Measurements from ENCODE around the gene REL.
"Not testable (repeated sequence)": the region's sequence is repeated elsewhere in the genome, so short reads cannot be mapped to it uniquely, and the experiment has no call there.

The REL gene

DNA sequence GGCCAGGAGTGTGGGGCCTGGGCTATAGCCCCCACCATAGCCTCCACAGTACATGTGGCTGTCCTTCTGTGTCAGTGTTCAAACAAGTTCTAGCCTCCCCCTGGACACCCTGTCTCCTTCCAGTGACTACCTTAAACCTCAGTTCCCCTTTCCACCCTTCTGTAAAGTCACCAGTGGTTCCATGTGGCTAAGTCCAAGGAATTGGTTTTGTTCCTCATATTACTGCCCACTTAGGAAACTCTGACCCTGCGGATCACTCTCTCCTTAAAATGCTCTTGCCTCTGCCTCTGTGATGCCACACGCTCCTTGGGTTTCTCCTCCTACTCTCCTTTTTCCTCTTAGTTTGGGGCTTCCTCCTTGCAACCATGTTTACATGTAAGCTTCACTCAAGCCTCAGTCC lies 27.8 kb upstream of the REL start:
- DNase-seq (ENCODE audit: low read depth): no peak
- no peak overlapping the region for H3K4me3 ChIP-seq (ENCODE audit: low read length)
- TF ChIP-seq, protein P1, sequence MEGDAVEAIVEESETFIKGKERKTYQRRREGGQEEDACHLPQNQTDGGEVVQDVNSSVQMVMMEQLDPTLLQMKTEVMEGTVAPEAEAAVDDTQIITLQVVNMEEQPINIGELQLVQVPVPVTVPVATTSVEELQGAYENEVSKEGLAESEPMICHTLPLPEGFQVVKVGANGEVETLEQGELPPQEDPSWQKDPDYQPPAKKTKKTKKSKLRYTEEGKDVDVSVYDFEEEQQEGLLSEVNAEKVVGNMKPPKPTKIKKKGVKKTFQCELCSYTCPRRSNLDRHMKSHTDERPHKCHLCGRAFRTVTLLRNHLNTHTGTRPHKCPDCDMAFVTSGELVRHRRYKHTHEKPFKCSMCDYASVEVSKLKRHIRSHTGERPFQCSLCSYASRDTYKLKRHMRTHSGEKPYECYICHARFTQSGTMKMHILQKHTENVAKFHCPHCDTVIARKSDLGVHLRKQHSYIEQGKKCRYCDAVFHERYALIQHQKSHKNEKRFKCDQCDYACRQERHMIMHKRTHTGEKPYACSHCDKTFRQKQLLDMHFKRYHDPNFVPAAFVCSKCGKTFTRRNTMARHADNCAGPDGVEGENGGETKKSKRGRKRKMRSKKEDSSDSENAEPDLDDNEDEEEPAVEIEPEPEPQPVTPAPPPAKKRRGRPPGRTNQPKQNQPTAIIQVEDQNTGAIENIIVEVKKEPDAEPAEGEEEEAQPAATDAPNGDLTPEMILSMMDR (conservative IDR thresholded peaks at IDR 0.05; ENCODE audit: low read length): no peak

DNA sequence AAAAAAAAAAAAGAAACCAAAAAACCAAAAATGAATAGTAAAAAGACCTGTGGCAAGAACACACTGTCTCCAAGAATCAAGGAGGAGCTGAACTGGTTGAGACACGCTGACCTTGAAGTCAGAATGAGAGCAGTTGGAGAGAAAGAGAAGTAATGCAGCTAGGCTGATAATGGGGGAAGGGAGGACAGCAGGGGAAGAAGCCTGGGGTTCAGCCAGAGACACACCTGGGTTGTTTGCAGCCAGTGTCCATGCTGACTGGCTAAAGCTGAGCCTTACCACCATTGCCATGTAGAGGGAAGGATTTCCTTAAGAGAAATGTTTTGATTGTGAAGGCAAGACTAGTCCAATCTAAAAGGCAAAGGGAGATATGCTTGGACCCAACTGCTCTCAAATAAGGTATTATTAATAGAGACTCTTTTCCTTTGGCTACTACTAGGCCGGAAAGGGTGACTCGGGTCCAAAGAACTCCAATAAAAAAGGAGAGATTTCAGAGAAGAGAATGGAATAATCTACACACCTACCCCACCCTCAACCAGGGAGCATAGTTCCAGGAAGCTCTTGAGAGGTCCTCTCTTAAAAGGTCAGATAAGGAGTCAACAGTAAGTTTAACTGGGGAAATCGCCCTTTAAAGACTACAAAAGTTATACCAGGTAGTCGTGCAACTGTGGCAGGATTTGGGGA lies 25.2 kb upstream of the REL start:
- TF ChIP-seq, protein P1 (conservative IDR thresholded peaks at IDR 0.05; ENCODE audit: low read length): no peak
- no peak overlapping the region for H3K4me3 ChIP-seq (ENCODE audit: low read length)
- no peak for DNase-seq (ENCODE audit: low read depth)

DNA sequence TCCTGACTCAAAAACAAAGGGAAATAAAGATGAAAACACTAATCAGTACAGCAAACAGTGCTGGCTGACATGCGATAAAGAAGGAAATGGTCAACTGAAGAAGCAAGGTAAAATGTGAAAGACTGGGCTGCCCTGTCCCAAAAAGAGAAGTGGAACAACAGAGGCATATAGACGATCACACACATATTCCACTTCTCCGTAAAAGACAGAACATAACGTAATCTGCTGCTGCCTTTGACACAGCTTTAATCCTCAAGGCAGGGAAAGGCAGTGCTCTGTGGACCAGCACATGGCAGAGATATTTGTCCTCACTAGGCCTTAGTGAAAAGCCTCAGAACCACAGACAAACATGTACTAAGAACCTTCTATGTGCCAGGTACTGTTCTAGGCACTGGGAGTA lies 24.3 kb upstream of the REL start:
- TF ChIP-seq, protein P1 (conservative IDR thresholded peaks at IDR 0.05; ENCODE audit: low read length): no peak
- no peak overlapping the region for H3K4me3 ChIP-seq (ENCODE audit: low read length)

DNA sequence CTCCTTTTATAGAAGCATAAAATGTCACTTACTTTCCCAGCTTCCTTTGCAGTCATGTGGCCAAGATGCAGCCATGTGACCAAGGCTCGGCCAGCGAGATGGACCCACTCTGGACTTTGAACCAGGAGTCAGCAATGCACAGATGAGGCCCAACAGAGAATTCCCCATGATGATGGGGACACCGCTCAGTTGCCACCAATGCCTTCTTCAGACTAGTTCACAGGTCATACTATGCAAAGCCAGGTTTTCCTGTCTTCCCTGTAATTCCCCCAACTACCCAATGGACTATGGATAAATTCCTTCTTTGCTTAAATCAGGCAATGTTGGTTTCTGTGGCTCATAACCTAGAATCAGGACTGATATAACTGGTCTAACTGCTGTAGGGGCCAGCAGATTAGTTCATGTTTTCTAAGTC lies 22.5 kb upstream of the REL start:
- TF ChIP-seq, protein P1 (conservative IDR thresholded peaks at IDR 0.05; ENCODE audit: low read length): no peak
- DNase-seq (ENCODE audit: low read depth): no peak
- no peak overlapping the region for H3K4me3 ChIP-seq (ENCODE audit: low read length)

More for the DNA sequence above, 24.3 kb upstream of the REL start:
- no peak for DNase-seq (ENCODE audit: low read depth)

DNA sequence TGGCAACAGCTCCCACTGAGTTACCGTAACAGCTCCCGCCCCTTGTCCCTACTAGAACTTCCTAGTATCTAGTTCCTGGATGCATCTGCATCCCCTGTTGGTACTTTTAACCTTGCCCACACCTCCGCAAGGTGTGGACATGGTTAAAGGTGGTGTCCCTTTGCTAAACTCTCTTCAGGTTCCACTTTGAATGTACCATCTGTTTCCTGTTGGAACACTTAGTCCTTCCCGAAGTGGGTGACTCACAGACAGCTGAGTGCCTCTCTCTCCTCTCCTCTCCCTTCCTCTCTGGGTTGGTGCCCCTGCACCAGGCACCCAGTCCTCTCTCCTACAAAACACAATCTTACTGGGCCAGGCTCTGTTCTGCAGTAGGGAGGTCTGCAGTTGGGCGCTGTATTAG lies 19.6 kb upstream of the REL start:
- TF ChIP-seq, protein P1 (conservative IDR thresholded peaks at IDR 0.05; ENCODE audit: low read length): no peak
- no peak for DNase-seq (ENCODE audit: low read depth)
- no peak overlapping the region for H3K4me3 ChIP-seq (ENCODE audit: low read length)

DNA sequence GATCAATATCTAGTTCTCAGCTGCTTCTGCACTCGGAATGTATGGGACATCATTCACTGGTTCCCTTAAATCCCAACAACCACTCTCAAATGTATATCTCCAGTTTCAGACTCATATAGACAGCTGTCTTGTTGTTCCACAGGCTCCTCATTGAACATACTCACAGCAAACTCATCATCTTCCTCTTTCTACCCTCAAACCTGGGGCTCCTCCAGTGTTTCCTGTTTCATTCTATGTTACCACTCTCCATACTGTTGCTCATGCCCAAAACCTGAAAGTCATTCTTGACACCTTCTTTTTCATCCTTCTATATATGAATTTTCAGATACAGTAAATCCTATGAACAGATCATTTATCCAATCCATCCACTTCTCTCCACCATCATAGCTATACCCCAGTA lies 18.7 kb upstream of the REL start:
- DNase-seq (ENCODE audit: low read depth): no peak
- H3K4me3 ChIP-seq (ENCODE audit: low read length): no peak overlapping the region
- TF ChIP-seq, protein P1 (conservative IDR thresholded peaks at IDR 0.05; ENCODE audit: low read length): no peak

DNA sequence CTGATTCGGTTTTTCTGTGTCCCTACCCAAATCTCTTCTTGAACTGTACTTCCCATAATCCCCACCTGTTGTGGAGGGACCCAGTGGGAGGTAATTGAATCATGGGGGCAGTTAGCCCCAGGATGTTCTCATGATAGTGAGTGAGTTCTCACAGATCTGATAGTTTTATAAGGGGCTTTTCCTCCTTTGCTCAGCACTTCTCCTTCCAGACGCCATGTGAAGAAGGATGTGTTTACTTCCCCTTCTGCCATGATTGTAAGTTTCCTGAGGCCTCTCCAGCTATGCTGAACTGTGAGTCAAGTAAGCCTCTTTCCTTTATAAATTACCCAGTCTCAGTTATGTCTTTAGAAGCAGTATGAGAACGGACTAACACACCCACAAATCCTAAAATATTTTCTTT lies 16.0 kb upstream of the REL start:
- H3K4me3 ChIP-seq (ENCODE audit: low read length); DNase-seq (ENCODE audit: low read depth): not testable (repeated sequence)
